ENCODE results near the gene ARRDC5. TPM values are rescaled to one million over a fixed set of nuclear protein-coding genes. Genes with fewer than 3 reads are reported as not detected.
"Not testable (repeated sequence)": the region's sequence is repeated elsewhere in the genome, so short reads cannot be mapped to it uniquely, and the experiment has no call there.

The ARRDC5 gene
- total RNA-seq, 1 experiment from 2014 or later: not detected

DNA sequence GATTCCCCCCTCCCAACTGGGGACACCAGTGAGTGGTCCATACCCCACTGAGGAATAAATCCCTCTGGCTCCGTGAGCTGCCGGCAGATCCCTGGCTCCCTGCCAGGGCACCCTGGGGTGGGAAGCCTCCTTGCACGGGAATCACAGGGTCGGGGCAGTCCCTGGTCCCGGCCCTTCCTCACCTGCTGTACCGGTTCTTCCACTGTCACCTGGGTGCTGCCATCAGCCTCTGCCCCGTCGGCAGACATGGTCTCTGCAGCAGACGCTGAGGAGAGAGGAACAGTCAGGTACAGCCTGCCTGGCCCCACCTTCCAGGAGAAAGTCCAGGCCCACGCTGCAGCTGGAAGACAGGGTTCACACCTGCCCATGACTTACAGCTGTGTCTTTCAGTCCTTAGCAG lies 41.5 kb downstream of the ARRDC5 start:
- ChIA-PET CTCF (interaction anchor here (0.9 kb wide), 1 partner anchor 9 kb away, joined by 3 read pairs; no protein-coding TSS in a partner anchor), POLR2A (ENCODE audit: low non-redundant PET) (no interaction called here)
- peaks cover 3% of the 10 kb centered on the region for H3K36me3 ChIP-seq (ENCODE audit: insufficient read depth, low read length, poor library complexity, severe bottlenecking)
- TF ChIP-seq, protein P1, sequence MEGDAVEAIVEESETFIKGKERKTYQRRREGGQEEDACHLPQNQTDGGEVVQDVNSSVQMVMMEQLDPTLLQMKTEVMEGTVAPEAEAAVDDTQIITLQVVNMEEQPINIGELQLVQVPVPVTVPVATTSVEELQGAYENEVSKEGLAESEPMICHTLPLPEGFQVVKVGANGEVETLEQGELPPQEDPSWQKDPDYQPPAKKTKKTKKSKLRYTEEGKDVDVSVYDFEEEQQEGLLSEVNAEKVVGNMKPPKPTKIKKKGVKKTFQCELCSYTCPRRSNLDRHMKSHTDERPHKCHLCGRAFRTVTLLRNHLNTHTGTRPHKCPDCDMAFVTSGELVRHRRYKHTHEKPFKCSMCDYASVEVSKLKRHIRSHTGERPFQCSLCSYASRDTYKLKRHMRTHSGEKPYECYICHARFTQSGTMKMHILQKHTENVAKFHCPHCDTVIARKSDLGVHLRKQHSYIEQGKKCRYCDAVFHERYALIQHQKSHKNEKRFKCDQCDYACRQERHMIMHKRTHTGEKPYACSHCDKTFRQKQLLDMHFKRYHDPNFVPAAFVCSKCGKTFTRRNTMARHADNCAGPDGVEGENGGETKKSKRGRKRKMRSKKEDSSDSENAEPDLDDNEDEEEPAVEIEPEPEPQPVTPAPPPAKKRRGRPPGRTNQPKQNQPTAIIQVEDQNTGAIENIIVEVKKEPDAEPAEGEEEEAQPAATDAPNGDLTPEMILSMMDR (conservative IDR thresholded peaks at IDR 0.05; ENCODE audit: low read depth, low read length): no peak
- TF ChIP-seq EZH2 (IDR thresholded peaks at IDR 0.05; ENCODE audit: borderline replicate concordance, low read depth, low read length, poor library complexity, severe bottlenecking): no peak
- no peak overlapping the region for H3K27ac ChIP-seq (ENCODE audit: low read depth, low read length, poor library complexity, severe bottlenecking)
- H3K9me3 ChIP-seq (ENCODE audit: low read depth, low read length, poor library complexity, severe bottlenecking): no peaks in the 10 kb centered on the region
- no TSS peak for BruUV-seq (replicated peaks)
- H3K4me1 ChIP-seq (ENCODE audit: insufficient read depth, low read length, poor library complexity, severe bottlenecking): peaks cover 5% of the 10 kb centered on the region
- no peak overlapping the region for H3K4me3 ChIP-seq (ENCODE audit: low read depth, low read length, poor library complexity, severe bottlenecking)
- intact Hi-C loops (cut with micrococcal nuclease; ENCODE audit: unreplicated experiment): no loop called here
- H3K27me3 ChIP-seq (replicated peaks; ENCODE audit: insufficient read depth, low read depth, low read length, poor library complexity): no peaks in the 10 kb centered on the region
- peak; percentile 35 for DNase-seq (ENCODE audit: low spot score)

DNA sequence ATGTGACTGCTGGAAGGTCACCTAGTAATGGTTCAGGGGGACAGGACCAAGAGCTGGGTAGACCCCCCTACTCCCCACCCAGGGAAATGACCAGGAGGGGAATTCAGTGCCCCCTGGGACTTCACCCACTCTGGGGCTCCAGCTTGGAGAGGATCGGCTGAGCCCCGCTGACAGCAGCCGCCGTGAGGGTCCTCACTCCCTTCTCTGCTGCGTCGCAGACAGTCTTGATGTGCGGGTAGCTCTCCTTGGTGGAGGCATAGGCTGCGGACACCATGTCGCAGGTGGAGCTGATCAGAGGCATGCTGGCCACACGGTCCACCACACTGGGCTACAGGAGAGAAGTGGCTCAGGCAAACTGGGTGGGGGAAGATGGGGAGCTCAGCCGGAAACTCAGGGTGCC lies 43.0 kb downstream of the ARRDC5 start:
- CTCF ChIA-PET: interaction anchor here (0.7 kb wide), 1 partner anchor 8 kb away, joined by 3 read pairs; no protein-coding TSS in a partner anchor
- POLR2A ChIA-PET (ENCODE audit: low non-redundant PET): no interaction called here

DNA sequence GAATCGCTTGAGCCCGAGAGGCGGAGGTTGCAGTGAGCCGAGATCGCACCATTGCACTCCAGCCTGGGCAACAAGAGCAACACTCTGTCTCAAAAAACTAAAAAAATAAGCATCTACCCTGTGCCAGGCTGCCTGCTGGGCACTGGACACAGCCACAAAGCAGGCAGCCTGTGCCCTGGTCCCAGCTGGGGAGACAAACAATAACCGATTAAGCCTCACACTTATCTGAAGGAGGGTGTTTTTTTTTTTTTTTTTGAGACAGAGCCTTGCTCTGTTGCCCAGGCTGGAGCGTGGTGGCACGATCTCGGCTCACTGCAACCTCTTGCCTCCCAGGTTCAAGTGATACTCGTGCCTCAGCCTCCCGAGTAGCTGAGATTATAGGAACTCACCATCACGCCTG lies 46.2 kb downstream of the ARRDC5 start:
- CTCF ChIA-PET: interaction anchor here (1.1 kb wide), 1 partner anchor 47 kb away, joined by 3 read pairs; no protein-coding TSS in a partner anchor
- DNase-seq (ENCODE audit: low spot score); POLR2A ChIA-PET (ENCODE audit: low non-redundant PET); H3K27me3 ChIP-seq (replicated peaks; ENCODE audit: insufficient read depth, low read depth, low read length, poor library complexity); intact Hi-C loops (cut with micrococcal nuclease; ENCODE audit: unreplicated experiment); H3K4me3 ChIP-seq (ENCODE audit: low read depth, low read length, poor library complexity, severe bottlenecking); H3K4me1 ChIP-seq (ENCODE audit: insufficient read depth, low read length, poor library complexity, severe bottlenecking); H3K9me3 ChIP-seq (ENCODE audit: low read depth, low read length, poor library complexity, severe bottlenecking); BruUV-seq (replicated peaks); H3K27ac ChIP-seq (ENCODE audit: low read depth, low read length, poor library complexity, severe bottlenecking); H3K36me3 ChIP-seq (ENCODE audit: insufficient read depth, low read length, poor library complexity, severe bottlenecking): not testable (repeated sequence)

More for the DNA sequence above, 43.0 kb downstream of the ARRDC5 start:
- Histone ChIP-seq H3K27me3 (replicated peaks; ENCODE audit: insufficient read depth, low read depth, low read length, poor library complexity) (no peaks in the 10 kb centered on the region), H3K27ac (ENCODE audit: low read depth, low read length, poor library complexity, severe bottlenecking) (no peak overlapping the region), H3K4me3 (ENCODE audit: low read depth, low read length, poor library complexity, severe bottlenecking) (no peak overlapping the region), H3K9me3 (ENCODE audit: low read depth, low read length, poor library complexity, severe bottlenecking) (no peaks in the 10 kb centered on the region), H3K36me3 (ENCODE audit: insufficient read depth, low read length, poor library complexity, severe bottlenecking) (peaks cover 3% of the 10 kb centered on the region), H3K4me1 (ENCODE audit: insufficient read depth, low read length, poor library complexity, severe bottlenecking) (peaks cover 4% of the 10 kb centered on the region)
- intact Hi-C loops (cut with micrococcal nuclease; ENCODE audit: unreplicated experiment): no loop called here
- TF ChIP-seq EZH2 (IDR thresholded peaks at IDR 0.05; ENCODE audit: borderline replicate concordance, low read depth, low read length, poor library complexity, severe bottlenecking): no peak
- TF ChIP-seq, protein P1 (conservative IDR thresholded peaks at IDR 0.05; ENCODE audit: low read depth, low read length): no peak
- BruUV-seq (replicated peaks): no TSS peak
- no peak for DNase-seq (ENCODE audit: low spot score)

DNA sequence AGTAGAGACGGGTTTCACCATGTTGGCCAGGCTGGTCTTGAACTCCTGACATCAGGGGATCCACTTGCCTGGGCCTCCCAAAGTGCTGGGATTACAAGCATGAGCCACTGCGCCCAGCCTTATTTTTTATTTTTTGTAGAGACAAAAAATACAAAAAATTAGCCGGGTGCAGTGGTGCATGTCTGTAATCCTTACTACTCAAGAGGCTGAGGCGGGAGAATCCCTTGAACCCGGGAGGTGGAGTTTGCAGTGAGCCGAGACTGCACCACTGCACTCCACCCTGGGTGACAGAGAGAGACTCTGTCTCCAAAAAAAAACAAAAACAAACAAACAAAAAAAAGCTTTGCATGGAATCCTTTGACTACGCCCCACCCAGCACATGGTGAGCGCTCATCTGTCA lies 49.2 kb downstream of the ARRDC5 start:
- H3K4me3 ChIP-seq (ENCODE audit: low read depth, low read length, poor library complexity, severe bottlenecking); H3K36me3 ChIP-seq (ENCODE audit: insufficient read depth, low read length, poor library complexity, severe bottlenecking); H3K27ac ChIP-seq (ENCODE audit: low read depth, low read length, poor library complexity, severe bottlenecking); BruUV-seq (replicated peaks); H3K4me1 ChIP-seq (ENCODE audit: insufficient read depth, low read length, poor library complexity, severe bottlenecking); H3K9me3 ChIP-seq (ENCODE audit: low read depth, low read length, poor library complexity, severe bottlenecking); intact Hi-C loops (cut with micrococcal nuclease; ENCODE audit: unreplicated experiment); POLR2A ChIA-PET (ENCODE audit: low non-redundant PET); H3K27me3 ChIP-seq (replicated peaks; ENCODE audit: insufficient read depth, low read depth, low read length, poor library complexity); DNase-seq (ENCODE audit: low spot score): not testable (repeated sequence)
- CTCF ChIA-PET: interaction anchor here (1.4 kb wide), 1 partner anchor 44 kb away, joined by 6 read pairs; no protein-coding TSS in a partner anchor
